Fibroblast of lung (primary cell): ENCODE data around the gene HIC2.
"Not testable (repeated sequence)": the region's sequence is repeated elsewhere in the genome, so short reads cannot be mapped to it uniquely, and the experiment has no call there.

ENCODE experiments used
- CTCF ChIP-seq, 2 donors: IDR thresholded peaks in 1 of 2; conservative IDR thresholded peaks in 1 of 2; 1 replicate in 1 of 2; 2 replicates in 1 of 2; pipeline ENCODE4 v1.5.1; 2011 to 2012; ENCODE audit warnings: low read length in 2 of 2, control low read depth in 1 of 2, inconsistent platforms in 1 of 2, low read depth in 1 of 2, mild to moderate bottlenecking in 1 of 2
- EZH2 ChIP-seq: IDR thresholded peaks from 2 replicates; pipeline ENCODE4 v1.5.1; 2012; ENCODE audit warnings: low read length, control low read depth, mild to moderate bottlenecking; ENCODE audit errors: missing control alignments

GRCh38 chr22:21454998-21455333 lies 37.8 kb downstream of the HIC2 start:
- not testable (repeated sequence) for TF ChIP-seq CTCF (conservative IDR thresholded peaks at IDR 0.05 in 1 of 2, IDR thresholded peaks at IDR 0.05 in 1 of 2; ENCODE audit: low read depth in 1 of 2, low read length in 2 of 2); EZH2
